SU-DHL-6 (cell line): ENCODE results near the gene POLR2H.

ENCODE experiments used
- H2AFZ ChIP-seq: fragments of 200-600 bp; sonication (generic); 2 replicates; pipeline ENCODE4 v1.6.1; 2014; ENCODE audit warnings: low read depth, mild to moderate bottlenecking, moderate library complexity, mixed read lengths, antibody characterized with exemption, low read length; ENCODE audit not compliant: severe bottlenecking
- H3F3A ChIP-seq: fragments of 200-600 bp; shearing (Covaris generic); 2 replicates; pipeline ENCODE4 v1.6.0; 2016; ENCODE audit warnings: antibody characterized with exemption, mild to moderate bottlenecking; ENCODE audit not compliant: insufficient read depth
- H3K27ac ChIP-seq: fragments of 200-600 bp; sonication (generic); 2 replicates; pipeline ENCODE4 v1.5.1; 2016; ENCODE audit warnings: low read depth, mild to moderate bottlenecking, low read length, moderate library complexity, mixed read lengths
- H3K27me3 ChIP-seq: fragments of 200-600 bp; sonication (generic), shearing (Covaris generic); 2 replicates; pipeline ENCODE4 v1.6.0; 2014; ENCODE audit warnings: mild to moderate bottlenecking, low read length
- H3K36me3 ChIP-seq: fragments of 200-600 bp; sonication (generic); 2 replicates; pipeline ENCODE4 v1.6.1; 2014; ENCODE audit warnings: mild to moderate bottlenecking, low read length, mixed read lengths
- H3K4me2 ChIP-seq: fragments of 300-600, 200-600 bp; shearing (Covaris generic), sonication (generic); 2 replicates; pipeline ENCODE4 v1.6.0; 2014; ENCODE audit warnings: low read length, low read depth, mild to moderate bottlenecking; ENCODE audit not compliant: poor library complexity, severe bottlenecking
- H3K4me3 ChIP-seq: fragments of 200-600 bp; sonication (generic); 2 replicates; pipeline ENCODE4 v1.5.1; 2014; ENCODE audit warnings: antibody characterized with exemption, low read length, mild to moderate bottlenecking, mixed read lengths; ENCODE audit not compliant: insufficient read depth, poor library complexity, severe bottlenecking
- H3K79me2 ChIP-seq: fragments of 200-600 bp; sonication (generic); 2 replicates; pipeline ENCODE4 v1.6.1; 2014; ENCODE audit warnings: mild to moderate bottlenecking, low read length, moderate library complexity; ENCODE audit not compliant: insufficient read depth
- H3K9ac ChIP-seq: fragments of 200-600 bp; sonication (generic); 2 replicates; pipeline ENCODE4 v1.7.0; 2014; ENCODE audit warnings: mild to moderate bottlenecking, low read length
- H3K9me2 ChIP-seq: fragments of 200-600 bp; sonication (generic); replicated peaks from 2 replicates; pipeline ENCODE4 v1.6.1; 2014; ENCODE audit warnings: low read length; ENCODE audit not compliant: insufficient read depth
- H3K9me3 ChIP-seq: fragments of 200-600 bp; sonication (generic); 2 replicates; pipeline ENCODE4 v1.6.1; 2014; ENCODE audit warnings: low read length, mixed read lengths; ENCODE audit not compliant: insufficient read depth
- H4K20me1 ChIP-seq: fragments of 200-600 bp; sonication (generic); 2 replicates; pipeline ENCODE4 v1.6.1; 2014; ENCODE audit warnings: low read depth, mild to moderate bottlenecking, antibody characterized with exemption, low read length, moderate library complexity, mixed read lengths
- EZH2phosphoT487 ChIP-seq: fragments of 200-600 bp; sonication (generic), shearing (Covaris generic); conservative IDR thresholded peaks from 2 replicates; pipeline ENCODE4 v1.6.1; 2018; ENCODE audit warnings: mild to moderate bottlenecking, antibody characterized with exemption, low read length, moderate library complexity, mixed read lengths
- TF ChIP-seq, protein P1 (sequence below): fragments of 200-600 bp; sonication (generic); IDR thresholded peaks from one replicate; pipeline ENCODE4 v1.5.1; 2017; ENCODE audit warnings: antibody characterized with exemption, mild to moderate bottlenecking, low read length, moderate library complexity; ENCODE audit not compliant: insufficient read depth, poor library complexity, severe bottlenecking

POLR2H gene

GRCh38 chr3:184361932-184362667 lies 590 bp downstream of the POLR2H start:
- H3F3A ChIP-seq, result no peaks in the 10 kb centered on the region
- H3K9me3 ChIP-seq, result no peaks in the 10 kb centered on the region
- no peaks in the 10 kb centered on the region for H3K27me3 ChIP-seq
- peak overlapping the region; percentile 75 for H3K9ac ChIP-seq
- TF ChIP-seq, protein P1, sequence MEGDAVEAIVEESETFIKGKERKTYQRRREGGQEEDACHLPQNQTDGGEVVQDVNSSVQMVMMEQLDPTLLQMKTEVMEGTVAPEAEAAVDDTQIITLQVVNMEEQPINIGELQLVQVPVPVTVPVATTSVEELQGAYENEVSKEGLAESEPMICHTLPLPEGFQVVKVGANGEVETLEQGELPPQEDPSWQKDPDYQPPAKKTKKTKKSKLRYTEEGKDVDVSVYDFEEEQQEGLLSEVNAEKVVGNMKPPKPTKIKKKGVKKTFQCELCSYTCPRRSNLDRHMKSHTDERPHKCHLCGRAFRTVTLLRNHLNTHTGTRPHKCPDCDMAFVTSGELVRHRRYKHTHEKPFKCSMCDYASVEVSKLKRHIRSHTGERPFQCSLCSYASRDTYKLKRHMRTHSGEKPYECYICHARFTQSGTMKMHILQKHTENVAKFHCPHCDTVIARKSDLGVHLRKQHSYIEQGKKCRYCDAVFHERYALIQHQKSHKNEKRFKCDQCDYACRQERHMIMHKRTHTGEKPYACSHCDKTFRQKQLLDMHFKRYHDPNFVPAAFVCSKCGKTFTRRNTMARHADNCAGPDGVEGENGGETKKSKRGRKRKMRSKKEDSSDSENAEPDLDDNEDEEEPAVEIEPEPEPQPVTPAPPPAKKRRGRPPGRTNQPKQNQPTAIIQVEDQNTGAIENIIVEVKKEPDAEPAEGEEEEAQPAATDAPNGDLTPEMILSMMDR, result no peak
- TF ChIP-seq EZH2phosphoT487, result no peak
- peak overlapping the region; percentile 71 for H3K4me3 ChIP-seq
- peaks cover 11% of the 10 kb centered on the region; the same call in 1 of the 2 replicates for H3K36me3 ChIP-seq
- H3K4me2 ChIP-seq, result peak overlapping the region; percentile 85
- H3K9me2 ChIP-seq, result no peaks in the 10 kb centered on the region
- no peaks in the 10 kb centered on the region; the same call in 1 of the 2 replicates for H4K20me1 ChIP-seq
- peak overlapping the region; percentile 83 for H3K27ac ChIP-seq
- peak overlapping the region; percentile 89 for H2AFZ ChIP-seq
- peaks cover 20% of the 10 kb centered on the region for H3K79me2 ChIP-seq

DNA sequence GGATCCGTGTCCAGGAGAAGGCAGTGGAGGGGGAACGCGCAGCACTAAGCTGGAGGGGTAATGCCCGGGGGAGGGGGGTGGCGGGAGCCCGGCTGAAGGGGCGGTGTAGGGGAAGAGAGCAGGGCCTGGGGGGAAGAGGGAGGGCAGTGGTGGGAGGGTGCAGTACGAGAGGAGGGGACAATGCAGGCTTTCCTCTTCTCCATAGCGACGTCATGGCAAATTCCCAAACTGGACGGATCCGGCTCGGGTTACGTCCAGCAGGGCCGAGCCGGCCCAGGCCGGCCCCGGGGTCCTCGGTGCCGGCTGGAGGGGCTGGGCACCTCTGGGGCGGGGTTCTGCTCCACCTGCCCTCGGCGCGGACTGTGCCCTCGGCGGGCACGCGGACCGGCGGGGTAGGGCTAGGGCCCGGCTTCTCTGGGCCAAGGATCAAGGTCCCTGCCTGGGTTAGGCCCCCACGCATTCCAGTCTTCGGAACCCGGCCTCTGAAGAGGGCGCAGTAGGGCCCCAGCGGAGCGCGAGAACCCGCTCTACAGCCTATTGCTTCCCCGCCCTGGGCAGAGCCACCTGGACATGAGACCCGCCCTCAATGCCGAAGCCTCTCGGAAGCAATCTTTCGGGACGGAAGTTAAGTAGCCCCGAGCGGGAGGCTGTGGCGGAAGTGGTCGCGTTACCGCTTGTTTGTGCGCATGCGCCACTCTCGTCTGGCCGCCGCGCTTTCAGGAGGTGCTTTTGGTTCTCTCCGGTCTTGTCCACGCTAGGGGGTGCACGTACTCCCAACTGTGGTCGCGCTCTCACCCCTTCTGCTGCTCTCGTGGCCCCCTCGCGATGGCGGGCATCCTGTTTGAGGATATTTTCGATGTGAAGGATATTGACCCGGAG lies 1.4 kb downstream of the POLR2H start:
- no peaks in the 10 kb centered on the region for H3K27me3 ChIP-seq
- peak overlapping the region; percentile 89 for H2AFZ ChIP-seq

DNA sequence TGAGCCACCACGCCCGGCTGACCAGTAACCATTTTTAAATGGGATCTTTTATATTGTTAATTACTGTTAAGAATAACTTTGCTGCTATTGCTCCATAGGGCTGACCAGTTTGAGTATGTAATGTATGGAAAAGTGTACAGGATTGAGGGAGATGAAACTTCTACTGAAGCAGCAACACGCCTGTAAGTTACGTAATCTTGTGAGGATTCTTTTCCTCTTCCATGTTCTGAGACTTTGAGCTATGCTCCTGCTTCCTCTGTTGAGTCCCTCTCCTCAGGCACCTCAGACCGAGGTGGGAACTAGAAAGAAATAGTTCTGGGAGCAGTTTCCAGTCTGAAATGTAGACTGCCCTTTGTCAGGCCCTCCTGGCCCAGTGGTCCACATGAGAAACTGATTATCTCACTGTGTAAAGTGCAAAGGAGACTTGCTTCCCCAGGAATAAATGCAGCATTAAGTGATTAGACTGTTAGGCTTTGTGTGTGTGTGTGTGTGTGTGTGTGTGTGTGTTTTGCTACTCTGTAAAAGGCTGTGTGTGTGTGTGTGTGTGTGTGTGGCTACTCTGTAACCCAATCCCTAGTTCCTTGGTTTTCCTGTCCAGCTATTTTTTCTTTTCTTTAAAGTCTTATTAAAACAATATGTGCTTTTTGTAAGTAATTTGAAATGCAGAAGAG lies 5.2 kb downstream of the POLR2H start:
- no peak overlapping the region for H3K4me3 ChIP-seq
- H3K9ac ChIP-seq, result no peak overlapping the region
- TF ChIP-seq EZH2phosphoT487, result no peak
- TF ChIP-seq, protein P1, result no peak
- H4K20me1 ChIP-seq, result no peaks in the 10 kb centered on the region; the same call in 1 of the 2 replicates
- no peak overlapping the region for H3K27ac ChIP-seq
- H3K79me2 ChIP-seq, result peaks cover 20% of the 10 kb centered on the region
- H3F3A ChIP-seq, result peaks cover 6% of the 10 kb centered on the region
- H2AFZ ChIP-seq, result no peak overlapping the region
- H3K9me3 ChIP-seq, result no peaks in the 10 kb centered on the region
- H3K27me3 ChIP-seq, result no peaks in the 10 kb centered on the region
- H3K36me3 ChIP-seq, result peaks cover 12% of the 10 kb centered on the region; the same call in 1 of the 2 replicates
- H3K9me2 ChIP-seq, result no peaks in the 10 kb centered on the region
- no peak overlapping the region for H3K4me2 ChIP-seq

More for the DNA sequence above, 1.4 kb downstream of the POLR2H start:
- no peak for TF ChIP-seq EZH2phosphoT487
- TF ChIP-seq, protein P1, result peak; percentile 36
- Histone ChIP-seq H3K27ac (peak overlapping the region; percentile 83), H3K9me3 (no peaks in the 10 kb centered on the region), H3K9me2 (no peaks in the 10 kb centered on the region), H3K36me3 (peaks cover 12% of the 10 kb centered on the region; the same call in 1 of the 2 replicates), H3K4me3 (peak overlapping the region; percentile 84), H3K9ac (peak overlapping the region; percentile 75), H3F3A (no peaks in the 10 kb centered on the region), H3K4me2 (peak overlapping the region; percentile 85), H4K20me1 (no peaks in the 10 kb centered on the region; the same call in 1 of the 2 replicates), H3K79me2 (peaks cover 20% of the 10 kb centered on the region)
